HG03159 (cell line): ENCODE measurements around the gene ORC6.

ENCODE experiments used
- ATAC-seq: cut with Tn5 transposase; IDR thresholded peaks from one replicate; pipeline ENCODE4 v1.9.1; 2021; ENCODE audit warnings: mild to moderate bottlenecking, moderate library complexity; ENCODE audit not compliant: unreplicated experiment

ORC6 gene

GRCh38 chr16:46730801-46731690 lies 41.6 kb downstream of the ORC6 start:
- ATAC-seq = no peak

- no peak for ATAC-seq
These were observed 42.5 kb downstream of the ORC6 start for GRCh38 chr16:46731691-46732555.

DNA sequence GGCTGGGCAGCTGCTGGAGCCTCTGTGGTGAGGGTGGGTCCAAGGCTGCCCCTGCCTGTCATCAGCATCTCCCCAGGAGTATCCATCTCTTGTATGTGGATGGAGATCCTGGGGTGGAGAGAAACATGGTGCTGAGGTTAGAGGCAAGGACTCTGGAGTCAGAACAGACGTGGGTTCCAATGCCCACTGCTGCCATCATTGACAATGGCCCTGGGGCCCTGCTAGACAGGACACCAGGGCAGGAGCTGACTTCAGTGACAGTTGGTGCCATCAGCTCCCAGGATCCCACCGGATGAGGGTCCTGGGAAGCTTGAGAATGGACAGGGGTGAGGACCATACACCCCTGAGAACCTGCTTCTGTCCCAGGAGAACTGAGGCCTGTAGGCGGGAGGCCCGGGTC lies 43.1 kb downstream of the ORC6 start:
- no peak for ATAC-seq

DNA sequence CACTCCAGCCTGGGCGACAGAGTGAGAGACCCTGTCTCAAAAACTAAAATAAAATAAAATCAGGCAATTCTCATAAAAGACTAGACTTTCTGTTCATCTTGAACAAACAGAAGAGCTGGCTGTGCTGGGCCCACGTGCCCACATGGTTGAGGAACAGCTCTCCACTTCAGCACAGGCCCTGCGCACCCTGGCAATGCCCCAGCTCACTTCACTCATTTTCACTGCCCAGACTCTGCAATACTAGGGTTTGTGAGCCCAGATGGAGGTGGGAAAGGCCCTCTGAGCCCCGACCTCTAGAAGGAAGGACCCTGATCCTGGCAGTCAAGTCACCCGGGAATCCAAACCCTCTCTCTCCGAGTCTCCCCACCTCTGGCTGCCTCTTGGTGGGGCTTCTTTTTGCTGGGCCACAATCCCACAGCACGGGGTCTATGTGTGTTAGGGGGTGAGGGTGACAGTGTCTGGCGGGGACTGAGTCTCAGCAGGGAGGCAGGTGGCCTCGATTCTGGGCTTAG lies 43.9 kb downstream of the ORC6 start:
- no peak for ATAC-seq

DNA sequence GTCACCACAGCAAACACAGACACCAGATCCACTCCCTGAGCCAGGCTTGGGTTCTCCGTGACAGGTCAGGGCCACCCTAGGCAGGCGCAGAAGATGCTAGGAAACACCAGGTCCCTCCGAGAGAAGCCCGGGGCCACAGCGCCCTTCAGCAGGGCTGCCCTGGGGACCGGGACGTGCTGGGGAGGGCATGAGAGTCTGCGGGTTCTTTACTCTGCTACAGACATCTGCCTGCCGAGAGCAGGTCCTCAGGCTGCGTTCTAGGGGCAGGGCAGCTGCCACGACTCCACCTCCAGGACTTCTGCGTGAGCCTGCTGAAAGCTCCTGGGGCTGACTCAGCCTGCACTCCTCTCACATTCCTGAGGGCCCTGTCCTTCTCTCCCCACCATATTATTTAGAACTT lies 47.2 kb downstream of the ORC6 start:
- no peak for ATAC-seq

GRCh38 chr16:46737621-46738214 lies 48.3 kb downstream of the ORC6 start:
- no peak for ATAC-seq

- no peak for ATAC-seq
These were observed 50.5 kb downstream of the ORC6 start for GRCh38 chr16:46739934-46740333.

- ATAC-seq = peak; percentile 65
These were observed 53.8 kb downstream of the ORC6 start for GRCh38 chr16:46743232-46743719.

GRCh38 chr16:46745617-46746016 lies 56.2 kb downstream of the ORC6 start:
- no peak for ATAC-seq

DNA sequence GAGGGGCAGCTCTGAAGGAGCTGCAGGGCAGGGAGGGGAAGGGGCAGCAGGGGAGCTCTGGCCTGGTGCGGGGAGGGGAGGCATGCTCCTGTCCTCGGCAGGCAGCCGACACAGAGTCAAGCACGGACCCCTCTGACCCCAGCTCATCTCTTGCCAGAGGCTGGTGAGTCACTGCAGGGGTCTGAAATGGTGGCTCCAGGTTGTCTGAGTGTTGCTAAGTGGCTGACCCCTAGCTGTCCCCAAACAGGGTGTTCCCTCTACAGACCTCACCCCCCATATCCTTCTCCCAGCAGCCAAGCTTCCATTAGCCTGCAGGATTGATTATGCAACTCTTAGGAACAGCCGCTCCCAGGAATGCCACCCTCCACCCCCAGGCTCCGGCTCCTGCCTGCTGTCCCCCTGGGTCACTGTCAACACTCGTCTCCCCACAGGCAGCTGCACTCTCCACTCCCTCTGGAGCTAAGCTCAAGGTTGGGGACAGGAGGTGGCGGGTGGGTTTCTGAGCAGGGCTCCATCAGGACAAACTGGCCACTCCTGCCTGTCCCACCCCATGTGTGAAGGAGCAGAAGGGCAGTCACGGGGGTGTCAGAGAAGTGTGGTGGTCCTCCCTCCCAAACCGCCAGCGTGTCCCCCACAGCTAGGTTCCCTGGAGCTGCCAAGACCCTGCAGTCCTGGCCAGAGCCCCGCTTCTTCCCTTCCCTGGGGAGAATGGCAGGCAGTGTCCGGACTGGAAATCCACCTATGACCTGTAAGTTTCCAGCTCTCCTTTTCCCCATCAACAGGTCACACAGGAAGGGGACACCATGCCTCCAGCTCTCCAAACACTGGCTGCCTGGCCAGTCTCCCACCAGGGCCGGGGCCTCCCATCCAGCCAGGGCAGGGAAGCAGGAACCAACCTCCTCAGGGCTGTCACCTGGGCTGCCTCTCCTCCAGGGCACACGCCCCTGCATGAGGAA lies 57.6 kb downstream of the ORC6 start:
- ATAC-seq = no peak
